GM04504 (cell line): ENCODE measurements around the gene MAGI1.
"Not testable (repeated sequence)": the region's sequence is repeated elsewhere in the genome, so short reads cannot be mapped to it uniquely, and the experiment has no call there.

Experiments used
- DNase-seq: peaks from one replicate; pipeline ENCODE4 v3.0.0-alpha.2; 2012; ENCODE audit warnings: low read depth

Gene MAGI1

GRCh38 chr3:65904016-65904415, 134.7 kb downstream of the MAGI1 start:
- DNase-seq: no peak

GRCh38 chr3:65902304-65902793, 136.4 kb downstream of the MAGI1 start:
- DNase-seq: no peak

- no peak for DNase-seq
These were observed 137.5 kb downstream of the MAGI1 start for GRCh38 chr3:65901226-65901625.

- DNase-seq: no peak
These were observed 139.5 kb downstream of the MAGI1 start for GRCh38 chr3:65899226-65899625.

- DNase-seq: no peak
These were observed 141.0 kb downstream of the MAGI1 start for GRCh38 chr3:65897766-65898165.

GRCh38 chr3:65896321-65896720, 142.4 kb downstream of the MAGI1 start:
- no peak for DNase-seq

GRCh38 chr3:65894679-65895453, 143.9 kb downstream of the MAGI1 start:
- DNase-seq: peak; percentile 86

- DNase-seq: no peak
These were observed 144.6 kb downstream of the MAGI1 start for GRCh38 chr3:65894126-65894525.

GRCh38 chr3:65893631-65894030, 145.1 kb downstream of the MAGI1 start:
- DNase-seq: no peak

- DNase-seq: not testable (repeated sequence)
These were observed 147.2 kb downstream of the MAGI1 start for GRCh38 chr3:65891477-65891876.

- DNase-seq: no peak
These were observed 148.4 kb downstream of the MAGI1 start for GRCh38 chr3:65890328-65890727.

- DNase-seq: no peak
These were observed 149.0 kb downstream of the MAGI1 start for GRCh38 chr3:65889707-65890099.

GRCh38 chr3:65888980-65889706, 149.6 kb downstream of the MAGI1 start:
- DNase-seq: peak; percentile 92

GRCh38 chr3:65888196-65888595, 150.5 kb downstream of the MAGI1 start:
- DNase-seq: no peak

- no peak for DNase-seq
These were observed 152.3 kb downstream of the MAGI1 start for GRCh38 chr3:65886391-65886790.

GRCh38 chr3:65884071-65884470, 154.6 kb downstream of the MAGI1 start:
- DNase-seq: no peak

GRCh38 chr3:65883613-65884012, 155.1 kb downstream of the MAGI1 start:
- DNase-seq: no peak

- DNase-seq: no peak
These were observed 158.4 kb downstream of the MAGI1 start for GRCh38 chr3:65880350-65880749.

GRCh38 chr3:65879372-65879771, 159.3 kb downstream of the MAGI1 start:
- no peak for DNase-seq

- no peak for DNase-seq
These were observed 159.9 kb downstream of the MAGI1 start for GRCh38 chr3:65878831-65879230.

GRCh38 chr3:65877160-65877559, 161.6 kb downstream of the MAGI1 start:
- DNase-seq: no peak

GRCh38 chr3:65876028-65876420, 162.7 kb downstream of the MAGI1 start:
- DNase-seq: no peak

- DNase-seq: no peak
These were observed 163.2 kb downstream of the MAGI1 start for GRCh38 chr3:65875393-65876027.
